ENCODE results near the gene BHLHA9. TPM values are rescaled to one million over a fixed set of nuclear protein-coding genes. Genes with fewer than 3 reads are reported as not detected.

BHLHA9 gene
- total RNA-seq, 1 donor from 2014 or later, result not detected

DNA sequence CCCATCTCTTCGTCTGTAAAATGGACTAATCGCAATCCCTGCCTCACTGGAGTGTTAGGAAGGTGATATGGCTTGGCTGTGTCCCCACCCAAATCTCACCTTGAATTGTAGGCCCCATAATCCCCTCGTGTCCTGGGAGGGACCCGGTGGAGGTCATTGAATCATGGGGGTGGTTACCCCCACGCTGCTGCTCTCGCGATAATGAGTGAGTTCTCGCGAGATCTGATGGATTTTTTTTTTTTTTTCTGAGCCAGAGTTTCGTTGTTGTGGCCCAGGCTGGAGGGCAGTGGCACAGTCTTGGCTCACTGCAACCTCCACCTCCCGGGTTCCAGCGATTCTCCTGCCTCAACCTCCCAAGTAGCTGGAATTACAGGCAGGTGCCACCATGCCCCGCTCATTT lies 20.4 kb downstream of the BHLHA9 start:
- intact Hi-C loops (cut with DNase I), result no loop called here

GRCh38 chr17:1294157-1294717 lies 24.0 kb downstream of the BHLHA9 start:
- Histone ChIP-seq H3K36me3 (no peaks in the 10 kb centered on the region), H3K27ac (no peak overlapping the region), H3K4me1 (no peaks in the 10 kb centered on the region), H3K9me3 (no peaks in the 10 kb centered on the region), H3K4me3 (no peak overlapping the region), H3K27me3 (no peaks in the 10 kb centered on the region)
- no peak for DNase-seq (ENCODE audit: low spot score in 2 of 2)
- intact Hi-C loops (cut with DNase I), result no loop called here
- TF ChIP-seq, protein P1, sequence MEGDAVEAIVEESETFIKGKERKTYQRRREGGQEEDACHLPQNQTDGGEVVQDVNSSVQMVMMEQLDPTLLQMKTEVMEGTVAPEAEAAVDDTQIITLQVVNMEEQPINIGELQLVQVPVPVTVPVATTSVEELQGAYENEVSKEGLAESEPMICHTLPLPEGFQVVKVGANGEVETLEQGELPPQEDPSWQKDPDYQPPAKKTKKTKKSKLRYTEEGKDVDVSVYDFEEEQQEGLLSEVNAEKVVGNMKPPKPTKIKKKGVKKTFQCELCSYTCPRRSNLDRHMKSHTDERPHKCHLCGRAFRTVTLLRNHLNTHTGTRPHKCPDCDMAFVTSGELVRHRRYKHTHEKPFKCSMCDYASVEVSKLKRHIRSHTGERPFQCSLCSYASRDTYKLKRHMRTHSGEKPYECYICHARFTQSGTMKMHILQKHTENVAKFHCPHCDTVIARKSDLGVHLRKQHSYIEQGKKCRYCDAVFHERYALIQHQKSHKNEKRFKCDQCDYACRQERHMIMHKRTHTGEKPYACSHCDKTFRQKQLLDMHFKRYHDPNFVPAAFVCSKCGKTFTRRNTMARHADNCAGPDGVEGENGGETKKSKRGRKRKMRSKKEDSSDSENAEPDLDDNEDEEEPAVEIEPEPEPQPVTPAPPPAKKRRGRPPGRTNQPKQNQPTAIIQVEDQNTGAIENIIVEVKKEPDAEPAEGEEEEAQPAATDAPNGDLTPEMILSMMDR (IDR thresholded peaks at IDR 0.05), result no peak

More for the DNA sequence above, 20.4 kb downstream of the BHLHA9 start:
- no peak for DNase-seq (ENCODE audit: low spot score in 2 of 2)
- no peak overlapping the region for H3K27ac ChIP-seq
- H3K27me3 ChIP-seq, result no peaks in the 10 kb centered on the region
- H3K4me1 ChIP-seq, result no peaks in the 10 kb centered on the region
- no peak overlapping the region for H3K4me3 ChIP-seq
- no peaks in the 10 kb centered on the region for H3K36me3 ChIP-seq
- H3K9me3 ChIP-seq, result no peaks in the 10 kb centered on the region
- TF ChIP-seq, protein P1 (IDR thresholded peaks at IDR 0.05), result no peak

GRCh38 chr17:1298606-1299005 lies 28.4 kb downstream of the BHLHA9 start:
- intact Hi-C loops (cut with DNase I), result no loop called here
- H3K9me3 ChIP-seq, result no peaks in the 10 kb centered on the region
- no peak for DNase-seq (ENCODE audit: low spot score in 2 of 2)
- H3K36me3 ChIP-seq, result no peaks in the 10 kb centered on the region
- H3K4me1 ChIP-seq, result no peaks in the 10 kb centered on the region
- no peaks in the 10 kb centered on the region for H3K27me3 ChIP-seq
- TF ChIP-seq, protein P1 (IDR thresholded peaks at IDR 0.05), result no peak
- H3K27ac ChIP-seq, result no peak overlapping the region
- no peak overlapping the region for H3K4me3 ChIP-seq

DNA sequence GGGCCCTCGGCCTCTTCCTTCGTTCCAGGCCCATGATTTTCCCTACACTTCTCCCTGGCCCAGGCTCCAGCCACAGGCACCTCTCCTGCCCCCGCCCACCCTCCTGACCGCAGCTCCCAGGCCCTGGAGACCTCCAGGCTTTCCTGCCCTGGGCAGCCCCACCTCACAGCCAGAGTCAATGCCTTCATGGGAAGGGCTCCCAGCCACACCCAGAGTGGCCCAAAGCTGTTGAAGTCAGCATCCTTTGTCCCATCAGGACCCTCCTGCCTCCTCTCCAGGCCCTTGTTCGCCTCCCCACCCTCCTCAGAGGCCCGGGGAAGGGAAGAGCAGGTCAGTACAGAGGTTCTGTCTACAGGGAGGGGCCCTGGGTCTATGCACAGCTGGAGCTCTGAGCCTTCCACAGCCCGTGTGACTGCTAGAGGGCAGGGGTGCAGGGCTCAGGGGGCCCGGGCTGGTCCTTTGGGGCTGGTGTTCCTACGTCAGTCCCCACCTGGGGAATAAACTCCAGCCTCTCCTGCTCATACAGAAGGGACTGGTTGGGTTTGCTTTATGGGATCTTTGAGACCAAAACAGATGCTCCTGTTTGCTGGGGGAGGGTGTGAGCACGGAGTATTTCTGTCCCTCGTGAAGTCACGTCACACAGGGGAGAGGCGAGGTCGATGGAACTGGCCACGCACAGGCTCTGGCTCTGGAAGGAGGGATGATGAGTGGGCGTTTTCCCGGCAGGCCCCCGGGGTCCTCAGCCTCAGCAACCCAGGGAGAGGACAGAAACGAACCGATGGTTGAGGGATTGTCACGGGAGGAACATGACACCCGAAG lies 29.5 kb downstream of the BHLHA9 start:
- Histone ChIP-seq H3K36me3 (no peaks in the 10 kb centered on the region), H3K4me1 (peaks cover 0 to 3% of the 10 kb centered on the region in 2 donors), H3K9me3 (no peaks in the 10 kb centered on the region), H3K4me3 (no peak overlapping the region), H3K27me3 (no peaks in the 10 kb centered on the region), H3K27ac (no peak overlapping the region)
- no peak for DNase-seq (ENCODE audit: low spot score in 2 of 2)
- TF ChIP-seq, protein P1 (IDR thresholded peaks at IDR 0.05), result no peak
- intact Hi-C loops (cut with DNase I), result no loop called here

DNA sequence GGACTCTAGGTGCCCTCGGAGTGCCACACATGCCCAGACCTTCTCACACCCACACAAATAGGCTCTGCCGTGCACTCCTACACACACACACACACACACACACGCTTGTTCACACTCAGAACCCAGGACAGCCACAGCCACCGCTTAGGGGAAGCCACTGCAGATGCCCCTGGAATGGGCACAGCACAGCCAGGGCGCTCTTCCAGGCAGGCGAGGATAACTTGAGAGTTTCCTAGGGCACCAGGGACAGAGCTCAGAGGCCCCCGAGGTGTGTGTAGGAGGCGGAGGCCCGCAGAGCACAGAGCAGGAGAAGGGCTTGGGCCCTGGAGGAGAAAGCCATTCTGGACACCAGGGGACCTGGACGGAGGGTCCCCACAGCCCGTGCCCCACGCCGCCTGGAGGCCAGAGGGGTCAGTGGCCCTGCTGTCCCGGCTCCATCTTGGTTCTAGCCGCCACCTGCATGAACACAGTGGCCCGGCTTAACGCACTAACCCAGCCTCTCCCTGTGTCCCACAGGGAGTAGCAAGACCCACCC lies 30.2 kb downstream of the BHLHA9 start:
- TF ChIP-seq, protein P1 (IDR thresholded peaks at IDR 0.05), result no peak
- no peak overlapping the region for H3K4me3 ChIP-seq
- DNase-seq (ENCODE audit: low spot score in 2 of 2), result no peak
- H3K36me3 ChIP-seq, result no peaks in the 10 kb centered on the region
- no peaks in the 10 kb centered on the region for H3K9me3 ChIP-seq
- no peak overlapping the region for H3K27ac ChIP-seq
- peaks cover 0 to 3% of the 10 kb centered on the region in 2 donors for H3K4me1 ChIP-seq
- no peaks in the 10 kb centered on the region for H3K27me3 ChIP-seq
- intact Hi-C loops (cut with DNase I), result no loop called here
